Measurements from ENCODE around the gene SOS2.

The SOS2 gene

GRCh38 chr14:50139192-50139591 is 92.2 kb downstream of the SOS2 start:
- Histone ChIP-seq H3K36me3 (peaks cover 13% of the 10 kb centered on the region), H3K4me3 (ENCODE audit: low read depth, low read length) (no peak overlapping the region), H3K27ac (no peak overlapping the region), H3K9me3 (ENCODE audit: severe bottlenecking) (no peaks in the 10 kb centered on the region), H3K27me3 (ENCODE audit: insufficient read depth, low read depth, severe bottlenecking) (no peaks in the 10 kb centered on the region)
- no peak for TF ChIP-seq CTCF (IDR thresholded peaks at IDR 0.05; ENCODE audit: low read depth, low read length)
- no peak for DNase-seq

GRCh38 chr14:50127802-50128201 is 103.6 kb downstream of the SOS2 start:
- H3K27ac ChIP-seq: no peak overlapping the region
- no peak overlapping the region for H3K4me3 ChIP-seq (ENCODE audit: low read depth, low read length)
- no peaks in the 10 kb centered on the region for H3K27me3 ChIP-seq (ENCODE audit: insufficient read depth, low read depth, severe bottlenecking)
- H3K36me3 ChIP-seq: peaks cover 50% of the 10 kb centered on the region
- no peak for TF ChIP-seq CTCF (IDR thresholded peaks at IDR 0.05; ENCODE audit: low read depth, low read length)
- no peak for DNase-seq
- H3K9me3 ChIP-seq (ENCODE audit: severe bottlenecking): no peaks in the 10 kb centered on the region

GRCh38 chr14:50123062-50123461 is 108.3 kb downstream of the SOS2 start:
- H3K9me3 ChIP-seq (ENCODE audit: severe bottlenecking): no peaks in the 10 kb centered on the region
- no peak for DNase-seq
- no peaks in the 10 kb centered on the region for H3K27me3 ChIP-seq (ENCODE audit: insufficient read depth, low read depth, severe bottlenecking)
- no peak overlapping the region for H3K4me3 ChIP-seq (ENCODE audit: low read depth, low read length)
- no peak overlapping the region for H3K27ac ChIP-seq
- peaks cover 22% of the 10 kb centered on the region for H3K36me3 ChIP-seq
- TF ChIP-seq CTCF (IDR thresholded peaks at IDR 0.05; ENCODE audit: low read depth, low read length): no peak

- Histone ChIP-seq H3K4me3 (ENCODE audit: low read depth, low read length) (no peak overlapping the region), H3K9me3 (ENCODE audit: severe bottlenecking) (no peaks in the 10 kb centered on the region), H3K36me3 (peaks cover 20% of the 10 kb centered on the region), H3K27ac (no peak overlapping the region), H3K27me3 (ENCODE audit: insufficient read depth, low read depth, severe bottlenecking) (no peaks in the 10 kb centered on the region)
- no peak for DNase-seq
- no peak for TF ChIP-seq CTCF (IDR thresholded peaks at IDR 0.05; ENCODE audit: low read depth, low read length)
Measured at GRCh38 chr14:50122291-50122690, 109.1 kb downstream of the SOS2 start.

- Histone ChIP-seq H3K4me3 (ENCODE audit: low read depth, low read length) (no peak overlapping the region), H3K27ac (no peak overlapping the region), H3K36me3 (peaks cover 19% of the 10 kb centered on the region), H3K27me3 (ENCODE audit: insufficient read depth, low read depth, severe bottlenecking) (no peaks in the 10 kb centered on the region), H3K9me3 (ENCODE audit: severe bottlenecking) (no peaks in the 10 kb centered on the region)
- DNase-seq: no peak
- TF ChIP-seq CTCF (IDR thresholded peaks at IDR 0.05; ENCODE audit: low read depth, low read length): no peak
Measured at GRCh38 chr14:50121486-50121885, 109.9 kb downstream of the SOS2 start.

GRCh38 chr14:50117456-50117855 is 113.9 kb downstream of the SOS2 start:
- H3K36me3 ChIP-seq: peaks cover 38% of the 10 kb centered on the region
- TF ChIP-seq CTCF (IDR thresholded peaks at IDR 0.05; ENCODE audit: low read depth, low read length): no peak
- no peak overlapping the region for H3K4me3 ChIP-seq (ENCODE audit: low read depth, low read length)
- no peak for DNase-seq
- no peak overlapping the region for H3K27ac ChIP-seq
- no peaks in the 10 kb centered on the region for H3K27me3 ChIP-seq (ENCODE audit: insufficient read depth, low read depth, severe bottlenecking)
- H3K9me3 ChIP-seq (ENCODE audit: severe bottlenecking): no peaks in the 10 kb centered on the region

Measured in WERI-Rb-1 (cell line).